ENCODE results near the gene FADS6.

FADS6 gene

GRCh38 chr17:74836691-74837467 lies 56.6 kb downstream of the FADS6 start:
- H3K79me2 ChIP-seq (ENCODE audit: control insufficient read depth, insufficient read depth, low read length, unreplicated experiment): no peaks in the 10 kb centered on the region
- no peaks in the 10 kb centered on the region for H3K27me3 ChIP-seq (ENCODE audit: insufficient read depth, low read length)
- H3K4me3 ChIP-seq (ENCODE audit: low read depth, low read length): no peak overlapping the region
- H3K4me1 ChIP-seq (ENCODE audit: control insufficient read depth, insufficient read depth, low read length, unreplicated experiment): peaks cover 6% of the 10 kb centered on the region
- no peak overlapping the region for H3K27ac ChIP-seq (ENCODE audit: low read depth, low read length)
- H2AFZ ChIP-seq (ENCODE audit: low read length, unreplicated experiment): no peak overlapping the region
- no peaks in the 10 kb centered on the region for H3K36me3 ChIP-seq (ENCODE audit: insufficient read depth, low read length)

- H3K4me1 ChIP-seq (ENCODE audit: control insufficient read depth, insufficient read depth, low read length, unreplicated experiment): peaks cover 6% of the 10 kb centered on the region
- H3K79me2 ChIP-seq (ENCODE audit: control insufficient read depth, insufficient read depth, low read length, unreplicated experiment): no peaks in the 10 kb centered on the region
- no peak overlapping the region for H3K27ac ChIP-seq (ENCODE audit: low read depth, low read length)
- no peak overlapping the region for H3K4me3 ChIP-seq (ENCODE audit: low read depth, low read length)
- H3K27me3 ChIP-seq (ENCODE audit: insufficient read depth, low read length): no peaks in the 10 kb centered on the region
- H2AFZ ChIP-seq (ENCODE audit: low read length, unreplicated experiment): no peak overlapping the region
- no peaks in the 10 kb centered on the region for H3K36me3 ChIP-seq (ENCODE audit: insufficient read depth, low read length)
Measured at GRCh38 chr17:74836191-74836590, 57.2 kb downstream of the FADS6 start.

- Histone ChIP-seq H3K27me3 (ENCODE audit: insufficient read depth, low read length) (no peaks in the 10 kb centered on the region), H3K36me3 (ENCODE audit: insufficient read depth, low read length) (no peaks in the 10 kb centered on the region), H3K79me2 (ENCODE audit: control insufficient read depth, insufficient read depth, low read length, unreplicated experiment) (no peaks in the 10 kb centered on the region), H3K4me3 (ENCODE audit: low read depth, low read length) (no peak overlapping the region), H3K27ac (ENCODE audit: low read depth, low read length) (no peak overlapping the region), H2AFZ (ENCODE audit: low read length, unreplicated experiment) (no peak overlapping the region), H3K4me1 (ENCODE audit: control insufficient read depth, insufficient read depth, low read length, unreplicated experiment) (peaks cover 6% of the 10 kb centered on the region)
Measured at GRCh38 chr17:74833501-74834377, 59.7 kb downstream of the FADS6 start.

GRCh38 chr17:74832421-74832820 lies 61.0 kb downstream of the FADS6 start:
- Histone ChIP-seq H3K79me2 (ENCODE audit: control insufficient read depth, insufficient read depth, low read length, unreplicated experiment) (no peaks in the 10 kb centered on the region), H2AFZ (ENCODE audit: low read length, unreplicated experiment) (no peak overlapping the region), H3K27ac (ENCODE audit: low read depth, low read length) (no peak overlapping the region), H3K4me3 (ENCODE audit: low read depth, low read length) (no peak overlapping the region), H3K4me1 (ENCODE audit: control insufficient read depth, insufficient read depth, low read length, unreplicated experiment) (peaks cover 6% of the 10 kb centered on the region), H3K27me3 (ENCODE audit: insufficient read depth, low read length) (no peaks in the 10 kb centered on the region), H3K36me3 (ENCODE audit: insufficient read depth, low read length) (no peaks in the 10 kb centered on the region)

- no peak overlapping the region for H3K27ac ChIP-seq (ENCODE audit: low read depth, low read length)
- H3K4me3 ChIP-seq (ENCODE audit: low read depth, low read length): no peak overlapping the region
- H3K27me3 ChIP-seq (ENCODE audit: insufficient read depth, low read length): no peaks in the 10 kb centered on the region
- peaks cover 6% of the 10 kb centered on the region for H3K4me1 ChIP-seq (ENCODE audit: control insufficient read depth, insufficient read depth, low read length, unreplicated experiment)
- H2AFZ ChIP-seq (ENCODE audit: low read length, unreplicated experiment): no peak overlapping the region
- H3K36me3 ChIP-seq (ENCODE audit: insufficient read depth, low read length): no peaks in the 10 kb centered on the region
- no peaks in the 10 kb centered on the region for H3K79me2 ChIP-seq (ENCODE audit: control insufficient read depth, insufficient read depth, low read length, unreplicated experiment)
Measured at GRCh38 chr17:74831444-74832146, 61.8 kb downstream of the FADS6 start.

- no peaks in the 10 kb centered on the region for H3K79me2 ChIP-seq (ENCODE audit: control insufficient read depth, insufficient read depth, low read length, unreplicated experiment)
- no peaks in the 10 kb centered on the region for H3K27me3 ChIP-seq (ENCODE audit: insufficient read depth, low read length)
- no peak overlapping the region for H3K27ac ChIP-seq (ENCODE audit: low read depth, low read length)
- no peak overlapping the region for H3K4me3 ChIP-seq (ENCODE audit: low read depth, low read length)
- no peaks in the 10 kb centered on the region for H3K36me3 ChIP-seq (ENCODE audit: insufficient read depth, low read length)
- peaks cover 6% of the 10 kb centered on the region for H3K4me1 ChIP-seq (ENCODE audit: control insufficient read depth, insufficient read depth, low read length, unreplicated experiment)
- no peak overlapping the region for H2AFZ ChIP-seq (ENCODE audit: low read length, unreplicated experiment)
Measured at GRCh38 chr17:74830861-74831260, 62.6 kb downstream of the FADS6 start.

- H3K36me3 ChIP-seq (ENCODE audit: insufficient read depth, low read length): no peaks in the 10 kb centered on the region
- H3K27ac ChIP-seq (ENCODE audit: low read depth, low read length): no peak overlapping the region
- H3K79me2 ChIP-seq (ENCODE audit: control insufficient read depth, insufficient read depth, low read length, unreplicated experiment): no peaks in the 10 kb centered on the region
- H2AFZ ChIP-seq (ENCODE audit: low read length, unreplicated experiment): no peak overlapping the region
- H3K27me3 ChIP-seq (ENCODE audit: insufficient read depth, low read length): no peaks in the 10 kb centered on the region
- H3K4me1 ChIP-seq (ENCODE audit: control insufficient read depth, insufficient read depth, low read length, unreplicated experiment): no peaks in the 10 kb centered on the region
- no peak overlapping the region for H3K4me3 ChIP-seq (ENCODE audit: low read depth, low read length)
Measured at GRCh38 chr17:74827800-74828199, 65.6 kb downstream of the FADS6 start.
